Measurements from ENCODE around the gene RBM6. TPM values are rescaled to one million over a fixed set of nuclear protein-coding genes. Genes with fewer than 3 reads are reported as not detected.

The RBM6 gene
- total and polyA plus RNA-seq, 9 of the 15 experiments (the other 6 are each of a cell fraction or from before 2014, with no cell fraction given) = 19.9 to 82.2 (median 57.8) TPM

- TF ChIP-seq RREB1 (CRISPR knock-in tag; IDR thresholded peaks at IDR 0.05) (no peak), PRPF4 (IDR thresholded peaks at IDR 0.05; ENCODE audit: insufficient read depth, low read depth, low read length, poor library complexity, severe bottlenecking) (no peak), NCOA6 (IDR thresholded peaks at IDR 0.05) (no peak), PHF21A (IDR thresholded peaks at IDR 0.05; ENCODE audit: borderline replicate concordance, low read depth) (no peak), SP2 (IDR thresholded peaks at IDR 0.05; ENCODE audit: extremely low read depth, low read depth, low read length, poor library complexity, severe bottlenecking) (no peak), CXXC5 (CRISPR knock-in tag; IDR thresholded peaks at IDR 0.05) (peak; percentile 32; the same call in 1 of the 2 replicates), ZNF444 (CRISPR knock-in tag; IDR thresholded peaks at IDR 0.05) (no peak), E4F1 (CRISPR knock-in tag; IDR thresholded peaks at IDR 0.05; ENCODE audit: borderline replicate concordance) (no peak), SMAD3 (CRISPR knock-in tag; conservative IDR thresholded peaks at IDR 0.05) (no peak), XRCC4 (IDR thresholded peaks at IDR 0.05; ENCODE audit: extremely low read depth, insufficient read depth, insufficient read length) (no peak), ZNF561 (CRISPR knock-in tag; conservative IDR thresholded peaks at IDR 0.05) (no peak), MYC (IDR thresholded peaks at IDR 0.05; ENCODE audit: low read depth, low read length) (peak; percentile 37), MYC (CRISPR knock-in tag; IDR thresholded peaks at IDR 0.05; ENCODE audit: borderline replicate concordance, low read depth) (no peak), POLR2B (IDR thresholded peaks at IDR 0.05; ENCODE audit: low read depth, partially characterized antibody) (peak; percentile 33), HNRNPUL1 (IDR thresholded peaks at IDR 0.05; ENCODE audit: low read length) (no peak), CTBP1 (IDR thresholded peaks at IDR 0.05; ENCODE audit: borderline replicate concordance) (peak; percentile 85), CTCF (IDR thresholded peaks at IDR 0.05 in 2 of 3, conservative IDR thresholded peaks at IDR 0.05 in 1 of 3; ENCODE audit: insufficient read depth in 2 of 3, low read depth in 1 of 3, low read length in 3 of 3) (no peak)
Observed at GRCh38 chr3:49903451-49904424, 36.2 kb upstream of the RBM6 start, which contains the start of gene MST1R (continued).
